ENCODE results near the gene BAHCC1.
"Not testable (repeated sequence)": the region's sequence is repeated elsewhere in the genome, so short reads cannot be mapped to it uniquely, and the experiment has no call there.

Gene BAHCC1

GRCh38 chr17:81351329-81352052 lies 43.8 kb upstream of the BAHCC1 start:
- ChIA-PET POLR2A (interaction anchor here (1.2 kb wide), 1 partner anchor 44 kb away, joined by 6 read pairs; the partner anchor contains the start of gene BAHCC1), CTCF (interaction anchor here (1.4 kb wide), 1 partner anchor 46 kb away, joined by 4 read pairs; no protein-coding TSS in a partner anchor)
- H3K36me3 ChIP-seq (ENCODE audit: control insufficient read depth in 2 of 2, insufficient read depth in 1 of 2, low read length in 2 of 2); H3K4me1 ChIP-seq (ENCODE audit: control insufficient read depth, insufficient read depth, low read length); H3K9me3 ChIP-seq (ENCODE audit: control insufficient read depth, insufficient read depth, low read depth, low read length); H3K27ac ChIP-seq (ENCODE audit: extremely low read depth, low read depth, low read length); H3K4me3 ChIP-seq (ENCODE audit: low read depth, low read length): not testable (repeated sequence)
- TF ChIP-seq SP2 (tag by site-specific recombination; IDR thresholded peaks at IDR 0.05): peak; percentile 26; the same call in 1 of the 2 replicates

- not testable (repeated sequence) for H3K36me3 ChIP-seq (ENCODE audit: control insufficient read depth in 2 of 2, insufficient read depth in 1 of 2, low read length in 2 of 2); H3K27ac ChIP-seq (ENCODE audit: extremely low read depth, low read depth, low read length); H3K4me3 ChIP-seq (ENCODE audit: low read depth, low read length); H3K4me1 ChIP-seq (ENCODE audit: control insufficient read depth, insufficient read depth, low read length); H3K9me3 ChIP-seq (ENCODE audit: control insufficient read depth, insufficient read depth, low read depth, low read length)
- ChIA-PET CTCF (interaction anchor here (1.4 kb wide), 1 partner anchor 45 kb away, joined by 4 read pairs; no protein-coding TSS in a partner anchor), POLR2A (interaction anchor here (1.2 kb wide), 1 partner anchor 43 kb away, joined by 6 read pairs; the partner anchor contains the start of gene BAHCC1)
Observed at GRCh38 chr17:81352056-81352455, 43.2 kb upstream of the BAHCC1 start.

- TF ChIP-seq ZNF530 (tag by site-specific recombination; IDR thresholded peaks at IDR 0.05; ENCODE audit: low read depth) (no peak), ZNF768 (tag by site-specific recombination; IDR thresholded peaks at IDR 0.05) (no peak), ZNF692 (tag by site-specific recombination; IDR thresholded peaks at IDR 0.05) (no peak), GFI1B (tag by site-specific recombination; IDR thresholded peaks at IDR 0.05) (no peak), INSM2 (tag by site-specific recombination; IDR thresholded peaks at IDR 0.05) (no peak)
- no peak overlapping the region for H3K27ac ChIP-seq (ENCODE audit: extremely low read depth, low read depth, low read length)
- H3K4me1 ChIP-seq (ENCODE audit: control insufficient read depth, insufficient read depth, low read length): peaks cover 5% of the 10 kb centered on the region; the same call in 1 of the 2 replicates
- no peaks in the 10 kb centered on the region for H3K36me3 ChIP-seq (ENCODE audit: control insufficient read depth in 2 of 2, insufficient read depth in 1 of 2, low read length in 2 of 2)
- ChIA-PET POLR2A (interaction anchor here (1.0 to 1.8 kb wide), 2 partner anchors 9 to 41 kb away, joined by 4 to 7 read pairs; partner anchors contain the start of gene BAHCC1), CTCF (interaction anchor here (0.6 to 1.0 kb wide), 4 partner anchors 25 to 48 kb away, joined by 3 read pairs; no protein-coding TSS in a partner anchor)
- no peaks in the 10 kb centered on the region for H3K9me3 ChIP-seq (ENCODE audit: control insufficient read depth, insufficient read depth, low read depth, low read length)
- no peak overlapping the region for H3K4me3 ChIP-seq (ENCODE audit: low read depth, low read length)
Observed at GRCh38 chr17:81354252-81354953, 40.9 kb upstream of the BAHCC1 start.

GRCh38 chr17:81354954-81355347 lies 40.3 kb upstream of the BAHCC1 start:
- Histone ChIP-seq H3K27ac (ENCODE audit: extremely low read depth, low read depth, low read length) (no peak overlapping the region), H3K36me3 (ENCODE audit: control insufficient read depth in 2 of 2, insufficient read depth in 1 of 2, low read length in 2 of 2) (no peaks in the 10 kb centered on the region), H3K4me3 (ENCODE audit: low read depth, low read length) (no peak overlapping the region), H3K9me3 (ENCODE audit: control insufficient read depth, insufficient read depth, low read depth, low read length) (no peaks in the 10 kb centered on the region), H3K4me1 (ENCODE audit: control insufficient read depth, insufficient read depth, low read length) (peaks cover 3% of the 10 kb centered on the region; the same call in 1 of the 2 replicates)
- ChIA-PET CTCF (interaction anchor here (0.7 to 0.9 kb wide), 2 partner anchors 25 to 47 kb away, joined by 3 read pairs; no protein-coding TSS in a partner anchor), POLR2A (interaction anchor here (0.7 to 1.8 kb wide), 3 partner anchors 9 to 215 kb away, joined by 4 to 7 read pairs (median 5); partner anchors contain the start of gene BAHCC1)
- TF ChIP-seq ZNF768 (tag by site-specific recombination; IDR thresholded peaks at IDR 0.05) (no peak), ZNF510 (tag by site-specific recombination; IDR thresholded peaks at IDR 0.05; ENCODE audit: insufficient replicate concordance) (no peak), ZSCAN16 (tag by site-specific recombination; IDR thresholded peaks at IDR 0.05) (no peak), ZNF155 (tag by site-specific recombination; IDR thresholded peaks at IDR 0.05) (no peak), ZSCAN5A (tag by site-specific recombination; IDR thresholded peaks at IDR 0.05) (no peak), MEIS1 (CRISPR knock-in tag; IDR thresholded peaks at IDR 0.05; ENCODE audit: borderline replicate concordance) (no peak), ZNF76 (tag by site-specific recombination; IDR thresholded peaks at IDR 0.05; ENCODE audit: borderline replicate concordance, low read depth) (no peak), ZNF138 (tag by site-specific recombination; IDR thresholded peaks at IDR 0.05; ENCODE audit: borderline replicate concordance) (no peak), ZNF362 (tag by site-specific recombination; IDR thresholded peaks at IDR 0.05) (no peak), ZNF211 (tag by site-specific recombination; IDR thresholded peaks at IDR 0.05; ENCODE audit: low read depth) (no peak)

Data from HEK293 (cell line).